Measurements from ENCODE around the gene INAFM2. TPM values are rescaled to one million over a fixed set of nuclear protein-coding genes. Genes with fewer than 3 reads are reported as not detected.

The INAFM2 gene
- total RNA-seq, 6 donors from 2014 or later = 15.7 to 36.2 (median 25.6) TPM

- peaks cover 54 to 95% (median 63%) of the 10 kb centered on the region in 4 donors for H3K4me1 ChIP-seq
- no peak for DNase-seq
These were observed 7.5 kb downstream of the INAFM2 start for GRCh38 chr15:40331026-40331425.

DNA sequence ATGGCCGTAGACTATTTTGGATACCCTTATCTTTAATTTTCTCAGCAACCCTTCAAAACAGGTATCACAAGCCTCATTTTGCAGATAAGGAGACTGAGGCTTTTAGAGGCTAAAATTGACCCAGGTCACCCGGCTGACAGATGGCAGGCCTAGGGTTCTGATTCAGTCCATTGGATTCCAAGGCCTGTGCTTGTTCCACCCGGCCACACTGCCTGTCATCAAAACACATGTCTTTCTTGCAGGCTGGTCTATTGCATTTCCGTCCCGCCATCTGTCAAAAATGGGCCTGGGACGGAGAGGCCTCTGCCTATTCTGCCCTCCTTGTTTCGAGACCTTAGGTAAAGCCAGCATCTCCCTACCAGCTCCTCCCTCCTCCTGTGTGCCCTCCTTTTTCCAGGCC lies 8.1 kb downstream of the INAFM2 start:
- 96% methylated on average over 7 of the region's 7 CpGs for WGBS, 2 donors
- no peaks in the 10 kb centered on the region for H3K9me3 ChIP-seq
- peaks cover 60 to 96% (median 65%) of the 10 kb centered on the region in 4 donors for H3K4me1 ChIP-seq
- DNase-seq (no peak), ATAC-seq (ENCODE audit: low FRiP score in 2 of 2) (no peak)
- peak overlapping the region in 3 of 4 donors; percentile 26 to 95 (median 93) for H3K27ac ChIP-seq
- H3K36me3 ChIP-seq = peaks cover 0 to 16% (median 5%) of the 10 kb centered on the region in 4 donors
- TF ChIP-seq EP300 (IDR thresholded peaks at IDR 0.05) = no peak
- TF ChIP-seq, protein P1, sequence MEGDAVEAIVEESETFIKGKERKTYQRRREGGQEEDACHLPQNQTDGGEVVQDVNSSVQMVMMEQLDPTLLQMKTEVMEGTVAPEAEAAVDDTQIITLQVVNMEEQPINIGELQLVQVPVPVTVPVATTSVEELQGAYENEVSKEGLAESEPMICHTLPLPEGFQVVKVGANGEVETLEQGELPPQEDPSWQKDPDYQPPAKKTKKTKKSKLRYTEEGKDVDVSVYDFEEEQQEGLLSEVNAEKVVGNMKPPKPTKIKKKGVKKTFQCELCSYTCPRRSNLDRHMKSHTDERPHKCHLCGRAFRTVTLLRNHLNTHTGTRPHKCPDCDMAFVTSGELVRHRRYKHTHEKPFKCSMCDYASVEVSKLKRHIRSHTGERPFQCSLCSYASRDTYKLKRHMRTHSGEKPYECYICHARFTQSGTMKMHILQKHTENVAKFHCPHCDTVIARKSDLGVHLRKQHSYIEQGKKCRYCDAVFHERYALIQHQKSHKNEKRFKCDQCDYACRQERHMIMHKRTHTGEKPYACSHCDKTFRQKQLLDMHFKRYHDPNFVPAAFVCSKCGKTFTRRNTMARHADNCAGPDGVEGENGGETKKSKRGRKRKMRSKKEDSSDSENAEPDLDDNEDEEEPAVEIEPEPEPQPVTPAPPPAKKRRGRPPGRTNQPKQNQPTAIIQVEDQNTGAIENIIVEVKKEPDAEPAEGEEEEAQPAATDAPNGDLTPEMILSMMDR (IDR thresholded peaks at IDR 0.05) = no peak
- TF ChIP-seq POLR2AphosphoS5 (IDR thresholded peaks at IDR 0.05) = no peak
- TF ChIP-seq POLR2A (IDR thresholded peaks at IDR 0.05) = no peak
- no peak overlapping the region for H3K4me3 ChIP-seq
- no peaks in the 10 kb centered on the region for H3K27me3 ChIP-seq

More at GRCh38 chr15:40331026-40331425, 7.5 kb downstream of the INAFM2 start:
- H3K36me3 ChIP-seq = peaks cover 0 to 9% (median 3%) of the 10 kb centered on the region in 4 donors
- WGBS, 2 donors = 88 to 93% methylated on average over 7 of the region's 7 CpGs
- no peak for ATAC-seq (ENCODE audit: low FRiP score in 2 of 2)
- H3K4me3 ChIP-seq = no peak overlapping the region
- no peaks in the 10 kb centered on the region for H3K9me3 ChIP-seq
- peak overlapping the region; percentile 26 to 67 (median 47) for H3K27ac ChIP-seq
- TF ChIP-seq POLR2AphosphoS5 (IDR thresholded peaks at IDR 0.05) (no peak), EP300 (IDR thresholded peaks at IDR 0.05) (no peak), POLR2A (IDR thresholded peaks at IDR 0.05) (no peak)
- H3K27me3 ChIP-seq = no peaks in the 10 kb centered on the region

GRCh38 chr15:40332113-40332781 lies 8.8 kb downstream of the INAFM2 start:
- Histone ChIP-seq H3K4me3 (no peak overlapping the region), H3K27ac (peak overlapping the region in 3 of 4 donors; percentile 93 to 95 (median 93)), H3K27me3 (no peaks in the 10 kb centered on the region), H3K36me3 (peaks cover 0 to 22% (median 5%) of the 10 kb centered on the region in 4 donors), H3K4me1 (peaks cover 63 to 98% (median 69%) of the 10 kb centered on the region in 4 donors), H3K9me3 (no peaks in the 10 kb centered on the region)
- TF ChIP-seq POLR2A (IDR thresholded peaks at IDR 0.05) (no peak), EP300 (IDR thresholded peaks at IDR 0.05) (no peak), POLR2AphosphoS5 (IDR thresholded peaks at IDR 0.05) (no peak)
- TF ChIP-seq, protein P1 (IDR thresholded peaks at IDR 0.05) = no peak
- DNase-seq (no peak), ATAC-seq (ENCODE audit: low FRiP score in 2 of 2) (no peak)
- WGBS, 2 donors = 66 to 72% methylated on average over 8 of the region's 8 CpGs

DNA sequence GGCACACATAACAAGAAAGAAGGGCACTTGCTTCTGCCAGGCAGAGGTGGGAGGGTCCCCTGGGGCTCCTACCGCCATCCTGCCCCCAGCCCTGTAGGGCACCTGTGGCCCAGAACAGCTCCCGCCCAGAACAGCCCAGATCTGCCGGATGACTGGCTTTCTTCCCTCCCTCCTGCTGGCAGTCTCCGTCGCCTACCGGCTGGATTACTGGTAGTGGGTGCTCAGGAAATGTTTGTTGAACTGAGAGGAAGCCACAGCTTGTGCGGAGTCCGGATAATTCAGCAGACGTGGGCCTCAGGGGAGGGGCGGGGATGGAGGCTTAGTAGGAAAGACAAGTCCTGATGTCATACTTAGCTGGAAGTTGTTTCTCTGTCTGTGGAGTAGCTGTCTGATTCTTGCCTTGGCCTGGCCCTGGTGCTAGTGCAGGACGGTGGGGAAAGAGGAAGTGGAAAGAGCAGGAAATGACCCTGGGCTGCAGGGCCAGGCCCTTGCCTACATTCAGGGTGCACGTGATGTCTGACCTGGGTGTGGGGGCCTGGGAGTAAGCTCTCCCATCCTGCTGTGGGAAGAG lies 10.5 kb downstream of the INAFM2 start:
- no peaks in the 10 kb centered on the region for H3K9me3 ChIP-seq
- peak; percentile 58 to 83 for ATAC-seq (ENCODE audit: low FRiP score in 2 of 2)
- H3K4me3 ChIP-seq = peak overlapping the region in 2 of 4 donors; percentile 4 to 25
- H3K27ac ChIP-seq = peak overlapping the region; percentile 85 to 95 (median 93)
- DNase-seq = peak; percentile 44 to 83
- peaks cover 78 to 99% (median 80%) of the 10 kb centered on the region in 4 donors for H3K4me1 ChIP-seq
- H3K27me3 ChIP-seq = no peaks in the 10 kb centered on the region
- WGBS, 2 donors = 16 to 28% methylated on average over 12 of the region's 12 CpGs
- peak; percentile 62 to 82 for TF ChIP-seq POLR2AphosphoS5 (IDR thresholded peaks at IDR 0.05)
- no peak for TF ChIP-seq EP300 (IDR thresholded peaks at IDR 0.05)
- peak in 1 of 4 donors; percentile 70 for TF ChIP-seq POLR2A (IDR thresholded peaks at IDR 0.05)
- TF ChIP-seq, protein P1 (IDR thresholded peaks at IDR 0.05) = peak in 2 of 6 experiments; percentile 20 to 37
- peaks cover 0 to 23% (median 5%) of the 10 kb centered on the region in 4 donors for H3K36me3 ChIP-seq

DNA sequence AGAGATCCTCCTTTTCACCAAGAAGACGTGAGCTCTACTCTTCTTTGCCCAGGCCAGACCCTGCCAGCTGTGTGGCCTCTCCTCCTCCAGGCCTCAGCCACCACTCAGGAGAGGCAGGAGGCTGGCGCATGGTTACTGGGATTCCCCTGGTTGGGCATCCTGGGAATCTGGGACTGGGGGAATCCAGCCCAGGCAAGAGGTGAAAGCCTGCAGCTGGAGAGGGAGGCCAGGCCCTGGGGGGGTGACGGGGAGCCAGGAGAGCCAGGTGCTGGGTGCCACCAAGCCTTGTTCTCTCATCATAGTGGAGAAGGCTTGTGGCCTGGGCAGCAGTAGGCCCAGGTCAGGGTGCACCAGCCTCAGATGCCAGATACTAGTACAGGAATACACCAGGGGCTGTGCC lies 11.0 kb downstream of the INAFM2 start:
- Histone ChIP-seq H3K4me3 (no peak overlapping the region), H3K4me1 (peaks cover 82 to 99% (median 83%) of the 10 kb centered on the region in 4 donors), H3K9me3 (no peaks in the 10 kb centered on the region), H3K36me3 (peaks cover 0 to 23% (median 5%) of the 10 kb centered on the region in 4 donors), H3K27ac (peak overlapping the region; percentile 85 to 95 (median 93)), H3K27me3 (no peaks in the 10 kb centered on the region)
- DNase-seq (peak in 1 of 2 donors; percentile 47), ATAC-seq (ENCODE audit: low FRiP score in 2 of 2) (peak in 1 of 2 donors; percentile 9)
- TF ChIP-seq EP300 (IDR thresholded peaks at IDR 0.05) (no peak), POLR2A (IDR thresholded peaks at IDR 0.05) (no peak), POLR2AphosphoS5 (IDR thresholded peaks at IDR 0.05) (no peak)
- TF ChIP-seq, protein P1 (IDR thresholded peaks at IDR 0.05) = no peak
- 60 to 71% methylated on average over 3 of the region's 3 CpGs for WGBS, 2 donors
